Fibroblast of skin of right quadriceps (primary cell): ENCODE data around the gene MED15.
"Not testable (repeated sequence)": the region's sequence is repeated elsewhere in the genome, so short reads cannot be mapped to it uniquely, and the experiment has no call there.

Experiments used
- DNase-seq: peaks from one replicate; pipeline ENCODE4 v3.0.0-alpha.2; 2013

Gene MED15

GRCh38 chr22:20586403-20586745 lies 79.0 kb downstream of the MED15 start:
- DNase-seq: no peak

GRCh38 chr22:20587206-20587958 lies 80.0 kb downstream of the MED15 start:
- no peak for DNase-seq

GRCh38 chr22:20588092-20588842 lies 80.9 kb downstream of the MED15 start:
- DNase-seq: no peak

- DNase-seq: no peak
Observed at GRCh38 chr22:20588843-20589581, 81.6 kb downstream of the MED15 start.

GRCh38 chr22:20589614-20590476 lies 82.4 kb downstream of the MED15 start:
- DNase-seq: no peak

GRCh38 chr22:20590477-20591294 lies 83.3 kb downstream of the MED15 start:
- no peak for DNase-seq

- no peak for DNase-seq
Observed at GRCh38 chr22:20591295-20591645, 83.9 kb downstream of the MED15 start.

- no peak for DNase-seq
Observed at GRCh38 chr22:20591660-20592310, 84.4 kb downstream of the MED15 start.

- not testable (repeated sequence) for DNase-seq
Observed at GRCh38 chr22:20594038-20594437, 86.6 kb downstream of the MED15 start.

GRCh38 chr22:20594486-20594885 lies 87.1 kb downstream of the MED15 start:
- DNase-seq: not testable (repeated sequence)

GRCh38 chr22:20595461-20595860 lies 88.1 kb downstream of the MED15 start:
- no peak for DNase-seq

GRCh38 chr22:20599117-20599516 lies 91.7 kb downstream of the MED15 start:
- no peak for DNase-seq

- DNase-seq: no peak
Observed at GRCh38 chr22:20600137-20600673, 92.8 kb downstream of the MED15 start.

GRCh38 chr22:20601308-20601707 lies 93.9 kb downstream of the MED15 start:
- no peak for DNase-seq

GRCh38 chr22:20602609-20603164 lies 95.3 kb downstream of the MED15 start:
- DNase-seq: no peak

GRCh38 chr22:20604092-20604747 lies 96.8 kb downstream of the MED15 start:
- DNase-seq: no peak

- no peak for DNase-seq
Observed at GRCh38 chr22:20604776-20605221, 97.4 kb downstream of the MED15 start.

GRCh38 chr22:20605328-20605727 lies 97.9 kb downstream of the MED15 start:
- no peak for DNase-seq

- peak; percentile 39 for DNase-seq
Observed at GRCh38 chr22:20606041-20606783, 98.8 kb downstream of the MED15 start.
